ENCODE data around the gene CTRB1. TPM values are rescaled to one million over a fixed set of nuclear protein-coding genes. Genes with fewer than 3 reads are reported as not detected.

CTRB1 gene
- total and polyA plus RNA-seq, 2 of the 13 experiments (the other 11 are each of a cell fraction or from before 2014, with no cell fraction given) = not detected

- no peak for TF ChIP-seq ZNF142 (CRISPR knock-in tag; IDR thresholded peaks at IDR 0.05)
- TF ChIP-seq ZNF34 (CRISPR knock-in tag; IDR thresholded peaks at IDR 0.05; ENCODE audit: borderline replicate concordance) = peak; percentile 94
- TF ChIP-seq ZNF800 (CRISPR knock-in tag; IDR thresholded peaks at IDR 0.05) = peak; percentile 57; the same call in 1 of the 2 replicates
- TF ChIP-seq SIN3B (IDR thresholded peaks at IDR 0.05; ENCODE audit: low read length) = no peak
- TF ChIP-seq STAT6 (CRISPR knock-in tag; IDR thresholded peaks at IDR 0.05; ENCODE audit: borderline replicate concordance) = no peak
- 0 out of 2 replicates have a peak, but pooled peaks have one; percentile 69 for TF ChIP-seq ZNF431 (CRISPR knock-in tag; IDR thresholded peaks at IDR 0.05; ENCODE audit: borderline replicate concordance, low read depth)
- TF ChIP-seq CBX1 (IDR thresholded peaks at IDR 0.05; ENCODE audit: low read depth) = peak; percentile 20
- TF ChIP-seq GFI1 (CRISPR knock-in tag; IDR thresholded peaks at IDR 0.05; ENCODE audit: borderline replicate concordance) = peak; percentile 55; the same call in 1 of the 2 replicates
- TF ChIP-seq HNF4G (IDR thresholded peaks at IDR 0.05; ENCODE audit: borderline replicate concordance, low read depth, low read length) = peak; percentile 7; the same call in 1 of the 2 replicates
- no peak for TF ChIP-seq HNF4G (CRISPR knock-in tag; IDR thresholded peaks at IDR 0.05; ENCODE audit: borderline replicate concordance, low read depth)
- TF ChIP-seq KLF6 (CRISPR knock-in tag; IDR thresholded peaks at IDR 0.05) = peak; percentile 88
Observed at GRCh38 chr16:75265911-75266701, 47.3 kb downstream of the CTRB1 start (continued).
